SKM-1 (cell line): ENCODE results near the gene PNMA8A.

Experiments used
- DNase-seq: peaks from one replicate; lab custom pipeline; 2025; ENCODE audit not compliant: unreplicated experiment; lab: John Stamatoyannopoulos, UW

The PNMA8A gene

DNA sequence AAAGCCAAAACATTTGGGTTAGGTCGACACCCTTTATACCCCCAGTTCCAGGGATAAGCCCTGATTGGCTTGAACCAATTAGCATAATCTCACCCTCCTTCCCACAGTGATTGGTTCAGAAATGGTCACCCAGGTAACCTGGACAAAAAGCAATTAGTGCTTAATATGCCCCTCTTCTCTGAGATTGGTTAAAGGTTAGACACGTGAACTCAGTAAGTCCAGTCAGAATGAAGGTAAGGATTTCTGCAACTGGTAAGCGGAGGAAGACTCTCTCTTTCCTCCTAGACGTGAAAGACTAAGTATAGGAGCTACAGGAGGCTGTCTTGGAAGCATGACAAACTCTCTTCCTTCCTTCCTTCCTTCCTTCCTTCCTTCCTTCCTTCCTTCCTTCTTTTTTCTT is 41.4 kb downstream of the PNMA8A start:
- no peak for DNase-seq

DNA sequence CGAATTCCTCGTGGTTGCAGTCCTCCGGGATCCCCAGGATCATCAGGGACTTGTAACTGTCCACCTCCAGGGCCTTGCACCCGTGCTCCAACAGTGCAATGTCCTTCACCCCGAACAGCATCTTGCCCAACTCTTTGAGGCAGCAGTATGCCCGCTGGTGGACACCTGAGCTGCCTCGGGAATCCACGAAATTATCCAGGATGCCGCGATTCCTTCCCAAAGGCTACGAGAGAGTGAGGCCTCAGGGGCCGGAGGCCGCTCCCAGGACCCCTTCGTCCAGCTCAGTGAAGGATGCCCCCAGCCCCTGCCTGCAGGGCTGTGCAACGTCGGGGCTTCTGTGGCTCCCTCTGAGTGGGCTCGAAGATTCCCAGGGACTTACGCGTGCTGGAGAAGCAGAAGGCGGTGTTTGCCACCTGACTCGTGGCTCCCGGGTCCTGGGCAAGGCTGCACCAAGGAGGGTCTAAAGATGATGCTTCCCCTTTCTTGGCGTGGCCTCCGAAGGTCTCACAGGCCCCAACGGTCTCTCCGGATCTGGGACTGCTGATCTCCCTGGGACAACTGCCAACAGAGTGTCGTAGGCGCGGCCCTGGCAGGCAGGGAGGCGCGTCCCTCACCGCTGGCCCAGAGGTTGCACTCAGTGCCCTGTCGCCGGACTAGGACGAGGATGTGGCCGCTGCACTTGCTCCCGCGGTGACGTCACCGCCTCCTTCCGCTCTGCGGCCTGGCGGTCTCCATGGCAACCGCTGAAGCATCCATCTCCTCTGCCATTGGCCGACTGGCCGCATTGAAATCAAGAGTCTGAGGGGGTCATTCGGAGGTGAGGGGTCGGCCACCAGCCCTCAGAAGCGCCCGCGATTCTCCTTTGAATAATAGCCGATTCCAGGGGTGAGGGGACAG is 42.9 kb downstream of the PNMA8A start, which contains the start of gene PNMA8C:
Gene PNMA8C (minus strand): TSS at position 698 of the 897 bp plus-strand sequence. CDS start 577 bp downstream, at position 121.
- no peak for DNase-seq

DNA sequence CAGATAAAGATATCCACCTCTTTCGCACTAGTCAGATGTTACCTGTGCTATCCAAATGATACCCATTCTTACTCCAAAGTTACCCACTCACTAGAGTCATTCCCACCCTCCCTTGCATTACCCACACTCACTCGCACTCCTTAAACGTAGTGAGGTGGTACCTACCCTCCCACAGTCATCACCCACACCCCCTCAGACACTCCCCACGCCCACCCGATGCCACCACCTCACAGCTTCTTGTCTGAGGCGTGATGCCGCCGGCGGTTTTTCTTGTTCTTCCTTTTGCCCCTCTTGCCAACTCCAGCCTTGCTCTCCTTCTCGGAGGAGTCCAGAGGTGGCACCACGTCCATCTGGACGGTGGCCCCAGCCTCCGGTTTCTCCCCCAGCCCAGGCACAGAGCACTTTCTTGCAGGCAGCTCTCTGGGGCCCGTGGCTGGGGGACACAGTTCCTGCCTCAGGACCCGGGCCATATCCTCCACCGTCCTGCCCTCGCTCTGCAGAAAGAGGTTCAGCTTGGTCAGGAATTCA is 43.8 kb downstream of the PNMA8A start:
- DNase-seq, result no peak

DNA sequence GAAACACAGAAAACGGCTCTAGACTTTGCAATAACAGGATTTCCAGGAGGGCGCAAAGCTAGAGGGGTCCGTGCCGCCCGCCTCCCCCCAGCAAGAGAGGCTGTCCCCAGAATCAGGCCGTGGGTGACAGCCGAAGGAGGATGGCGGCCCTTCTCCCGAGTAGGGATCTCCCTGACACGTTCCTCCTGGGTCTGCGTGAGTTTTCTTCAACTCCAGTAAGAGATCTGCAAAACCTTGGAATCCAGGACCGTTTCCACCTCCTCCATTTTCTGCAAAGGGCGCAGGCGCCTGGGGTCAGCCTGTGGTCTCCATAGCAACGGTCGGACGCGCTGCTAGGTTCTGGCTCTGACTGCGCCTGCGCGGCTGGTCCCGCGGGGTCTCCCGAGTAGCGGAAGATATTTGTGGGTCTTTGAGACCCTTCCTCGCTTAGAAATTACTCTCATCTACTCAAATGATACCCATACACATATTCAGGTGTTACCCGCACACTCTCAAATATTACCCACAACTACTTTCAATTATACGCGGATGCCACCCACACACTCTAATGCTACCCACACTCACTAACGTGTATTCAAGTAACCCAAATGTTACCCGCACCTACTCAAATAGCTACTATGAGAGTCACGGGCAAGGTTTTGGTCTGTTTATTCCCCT is 44.7 kb downstream of the PNMA8A start:
- DNase-seq, result no peak

DNA sequence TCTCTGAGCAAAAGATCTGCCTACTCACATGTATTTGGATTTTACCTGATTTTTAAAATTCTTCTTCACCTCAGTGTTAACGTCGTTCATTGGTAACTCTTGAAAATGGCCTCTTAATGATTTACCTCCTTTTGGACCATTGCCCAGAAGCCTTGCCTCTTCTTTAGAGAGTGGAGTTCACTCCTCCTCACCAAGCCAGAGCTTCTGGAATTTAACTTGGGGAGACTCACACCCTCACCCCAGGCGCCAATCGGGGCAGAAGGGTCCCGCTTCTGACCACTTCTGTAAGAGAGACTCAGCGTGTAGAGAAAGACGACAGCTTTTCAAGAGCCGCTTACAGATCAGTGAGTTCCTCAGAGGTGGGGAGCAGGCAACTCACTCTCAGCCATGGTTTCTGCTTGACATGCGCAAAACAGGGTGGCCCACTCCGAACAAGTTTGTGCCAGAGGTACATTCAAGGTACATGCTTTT is 45.3 kb downstream of the PNMA8A start:
- DNase-seq, result no peak

DNA sequence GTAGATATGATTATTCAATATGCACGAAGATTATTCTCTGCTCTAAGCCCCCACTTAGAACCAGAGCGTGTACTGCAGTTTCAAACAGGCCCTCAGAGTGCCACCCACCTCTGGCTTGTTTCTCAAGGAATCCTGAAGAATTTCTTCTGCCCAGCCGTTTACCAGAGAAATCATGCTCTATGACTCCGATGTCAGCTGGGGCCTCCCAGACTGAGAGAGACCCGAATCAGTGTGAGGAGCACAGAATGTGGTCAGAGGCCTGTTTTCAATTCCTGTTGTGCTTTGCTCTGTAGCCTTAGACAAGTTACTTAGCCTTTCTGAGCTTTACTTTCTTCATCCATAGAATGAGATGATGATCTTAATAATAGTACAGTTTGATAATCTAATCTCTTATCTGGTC is 48.2 kb downstream of the PNMA8A start:
- DNase-seq, result no peak

DNA sequence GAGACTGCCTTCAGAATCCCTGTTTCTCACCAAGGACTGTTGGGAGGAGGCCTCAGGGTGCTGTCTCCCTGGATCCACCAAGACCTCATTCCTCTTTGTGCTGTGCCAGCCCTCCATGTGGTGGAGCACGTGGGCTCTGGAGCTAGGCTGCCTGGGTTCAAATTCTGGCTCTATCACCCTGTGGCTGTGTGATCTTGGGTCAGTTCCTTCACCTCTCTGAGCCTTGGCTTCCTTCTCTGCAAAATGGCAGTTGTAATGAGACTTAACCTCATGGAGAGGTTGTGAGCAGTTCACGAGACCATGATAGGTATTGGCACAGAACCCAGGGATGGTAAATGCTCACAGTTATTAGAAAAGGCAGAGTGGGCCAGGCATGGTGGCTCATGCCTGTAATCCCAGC is 49.0 kb downstream of the PNMA8A start:
- no peak for DNase-seq

DNA sequence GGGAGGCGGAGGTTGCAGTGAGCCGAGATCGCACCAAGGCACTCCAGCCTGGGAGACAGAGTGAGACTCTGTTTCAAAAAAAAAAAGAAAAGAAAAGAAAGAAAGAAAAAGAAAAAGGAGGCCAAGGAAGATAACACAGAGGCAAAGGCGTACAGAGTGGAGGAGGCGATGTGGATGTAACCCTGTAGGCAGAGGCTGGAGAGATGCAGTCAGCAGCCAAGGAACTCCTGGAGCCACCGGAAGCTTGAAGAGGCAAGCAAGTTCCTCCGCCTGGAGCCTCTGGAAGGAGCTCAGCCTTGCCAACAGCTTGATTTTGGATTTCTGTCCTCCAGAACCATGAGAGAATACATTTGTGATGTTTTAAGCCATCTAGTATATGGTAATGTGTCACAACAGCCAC is 51.3 kb downstream of the PNMA8A start:
- DNase-seq, result no peak
